Measurements from ENCODE around the gene TMEM127.

The TMEM127 gene

DNA sequence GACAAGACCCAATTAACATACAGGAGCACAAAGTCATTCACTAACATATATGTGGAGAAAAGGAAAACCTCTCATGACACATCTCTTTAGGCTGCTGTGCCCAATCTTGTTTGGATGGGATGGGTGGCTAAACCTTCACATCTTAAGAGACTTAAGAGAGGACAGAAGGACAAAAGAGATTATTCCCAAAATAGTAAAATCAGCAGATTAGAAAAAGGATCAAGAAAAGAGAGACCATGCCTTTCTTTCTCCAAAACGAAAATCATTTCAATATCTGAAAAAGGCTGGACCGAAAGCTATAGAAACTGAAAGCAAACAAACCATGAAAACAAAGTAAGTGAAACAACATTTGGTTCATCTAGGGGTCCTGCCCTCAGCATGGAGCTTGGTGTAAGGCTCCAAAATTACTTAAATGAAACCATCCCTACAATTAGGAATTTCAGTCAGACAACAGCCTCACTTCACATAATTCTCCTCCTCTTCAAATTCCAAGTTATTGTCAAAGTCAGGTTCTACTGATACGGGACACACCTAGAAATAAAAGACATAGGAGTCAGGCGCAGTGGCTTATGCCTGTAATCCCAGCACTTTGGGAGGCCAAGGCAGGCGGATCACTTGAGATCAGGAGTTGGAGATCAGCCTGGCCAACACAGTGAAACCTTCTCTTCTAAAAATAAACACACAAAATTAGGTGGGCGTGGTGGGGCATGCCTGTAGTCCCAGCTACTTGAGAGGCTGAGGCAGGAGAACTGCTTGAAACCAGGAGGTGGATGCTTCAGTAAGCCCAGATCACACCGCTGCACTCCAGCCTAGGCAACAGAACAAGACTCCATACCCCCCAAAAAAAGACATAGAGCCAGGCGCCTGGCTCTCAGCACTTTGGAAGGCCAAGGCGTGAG is 62.4 kb downstream of the TMEM127 start:
- DNase-seq, result no peak

DNA sequence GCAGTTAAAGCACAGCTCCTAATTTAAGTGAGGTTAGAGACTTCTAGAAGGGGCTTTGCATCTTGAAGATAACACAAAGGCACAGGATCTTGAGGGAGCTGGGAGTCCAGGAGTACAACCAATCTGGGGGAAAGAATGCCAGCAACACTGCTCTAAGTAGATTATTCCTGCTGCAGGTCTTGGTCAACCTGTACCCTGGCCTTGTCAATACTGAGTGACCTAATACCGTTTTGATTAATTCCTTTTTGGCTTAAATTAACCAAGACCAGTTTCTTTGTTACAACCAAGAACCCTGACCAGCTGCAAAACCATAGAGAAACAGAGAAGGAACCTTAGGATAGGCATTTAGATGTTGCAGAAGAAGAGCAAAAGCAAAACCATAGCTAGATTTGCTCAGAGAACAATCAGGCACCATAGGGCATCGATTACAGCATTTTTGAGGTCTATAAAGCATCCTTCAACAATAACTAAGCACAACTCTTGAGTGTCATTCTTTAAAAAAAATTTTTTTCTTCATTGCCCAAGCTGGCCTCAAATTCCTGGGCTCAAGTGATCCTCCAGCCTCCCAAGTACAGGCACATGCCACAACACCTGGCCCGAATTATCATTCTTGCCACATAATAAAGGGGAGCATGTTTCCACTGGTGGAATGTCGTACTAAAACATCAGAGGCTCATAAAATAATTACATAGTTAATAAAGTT is 63.5 kb downstream of the TMEM127 start:
- DNase-seq, result no peak

DNA sequence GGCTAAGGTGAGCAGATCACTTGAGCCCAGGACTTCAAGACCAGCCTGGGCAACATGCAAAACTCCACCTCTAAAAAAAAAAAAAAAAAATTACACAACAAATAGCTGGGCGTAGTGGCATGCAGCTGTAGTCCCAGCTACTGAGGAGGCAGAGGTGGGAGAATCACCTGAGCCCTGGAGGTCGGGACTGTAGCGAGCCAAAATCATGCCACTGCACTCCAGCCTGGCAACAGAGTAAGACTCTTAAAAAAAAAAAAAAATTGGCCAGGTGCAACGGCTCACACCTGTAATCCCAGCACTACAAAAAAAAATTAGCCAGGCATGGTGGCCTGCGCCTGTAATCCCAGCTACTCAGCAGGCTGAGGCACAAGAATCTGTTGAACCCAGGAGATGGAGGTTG is 64.5 kb downstream of the TMEM127 start:
- DNase-seq, result no peak

DNA sequence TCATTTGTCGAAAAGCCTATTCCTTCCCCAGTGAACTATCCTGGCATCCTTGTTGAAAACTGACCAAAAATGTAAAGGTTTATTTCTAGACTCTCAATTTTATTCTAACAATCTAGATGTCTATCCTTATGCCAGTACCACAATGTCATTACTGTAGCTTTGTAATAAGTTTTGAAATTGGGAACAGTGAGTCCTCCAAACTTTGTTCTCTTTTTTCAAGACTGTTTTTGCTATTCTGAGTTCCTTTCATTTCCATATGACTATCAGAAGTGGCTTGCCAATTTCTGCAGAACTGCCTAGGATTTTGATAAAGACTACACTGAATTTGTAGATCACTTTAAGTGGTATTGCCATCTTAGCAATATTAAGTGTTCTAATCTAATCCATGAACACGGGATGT is 66.9 kb downstream of the TMEM127 start:
- no peak for DNase-seq

All from activated CD4-positive, CD25-positive, alpha-beta regulatory T cell treated with anti-CD3 and anti-CD28 coated beads, Interleukin-2, amount 50 U/mL, for 72 hours (primary cell).